OCI-LY7 (cell line): ENCODE results near the gene CEP55.

Source experiments
- CTCF ChIP-seq: fragments of 200-600 bp; sonication (generic); conservative IDR thresholded peaks from 2 replicates; pipeline ENCODE4 v1.5.1; 2014; ENCODE audit warnings: mild to moderate bottlenecking, antibody characterized with exemption, low read length, moderate library complexity, mixed read lengths
- EZH2phosphoT487 ChIP-seq: fragments of 200-600 bp; sonication (generic); IDR thresholded peaks from 2 replicates; pipeline ENCODE4 v1.6.1; 2018; ENCODE audit warnings: low read depth, borderline replicate concordance, mild to moderate bottlenecking, mixed run types, antibody characterized with exemption, low read length, moderate library complexity, mixed read lengths

- TF ChIP-seq CTCF = no peak
- TF ChIP-seq EZH2phosphoT487 = no peak
Measured at GRCh38 chr10:93478873-93479272, 17.5 kb upstream of the CEP55 start.
